ENCODE measurements around the gene STK38L.

The STK38L gene

GRCh38 chr12:27319848-27320247, 75.8 kb downstream of the STK38L start:
- no peak for DNase-seq (ENCODE audit: low spot score)

- DNase-seq (ENCODE audit: low spot score) = no peak
These were observed 80.4 kb downstream of the STK38L start for GRCh38 chr12:27324530-27324929.

- DNase-seq (ENCODE audit: low spot score) = no peak
These were observed 86.8 kb downstream of the STK38L start for GRCh38 chr12:27330846-27331245.

GRCh38 chr12:27331291-27331926, 87.3 kb downstream of the STK38L start:
- DNase-seq (ENCODE audit: low spot score) = peak; percentile 32

GRCh38 chr12:27331927-27332324, 87.8 kb downstream of the STK38L start:
- DNase-seq (ENCODE audit: low spot score) = no peak

GRCh38 chr12:27332407-27332713, 88.3 kb downstream of the STK38L start:
- no peak for DNase-seq (ENCODE audit: low spot score)

GRCh38 chr12:27332714-27333402, 88.8 kb downstream of the STK38L start, which contains the start of gene BMAL2:
BMAL2 (plus strand) TSS chr12:27332836; CDS start chr12:27333073, 237 bp downstream.
- peak; percentile 9 for DNase-seq (ENCODE audit: low spot score)

- peak; percentile 6 for DNase-seq (ENCODE audit: low spot score)
These were observed 89.4 kb downstream of the STK38L start for GRCh38 chr12:27333403-27334009.

- DNase-seq (ENCODE audit: low spot score) = no peak
These were observed 90.1 kb downstream of the STK38L start for GRCh38 chr12:27334042-27334720.

- no peak for DNase-seq (ENCODE audit: low spot score)
These were observed 90.6 kb downstream of the STK38L start for GRCh38 chr12:27334721-27335082.

- DNase-seq (ENCODE audit: low spot score) = no peak
These were observed 91.5 kb downstream of the STK38L start for GRCh38 chr12:27335364-27336281.

GRCh38 chr12:27336282-27336653, 92.2 kb downstream of the STK38L start:
- no peak for DNase-seq (ENCODE audit: low spot score)

GRCh38 chr12:27337376-27337775, 93.3 kb downstream of the STK38L start:
- no peak for DNase-seq (ENCODE audit: low spot score)

GRCh38 chr12:27338473-27338872, 94.4 kb downstream of the STK38L start:
- no peak for DNase-seq (ENCODE audit: low spot score)

GRCh38 chr12:27340971-27341370, 96.9 kb downstream of the STK38L start:
- DNase-seq (ENCODE audit: low spot score) = no peak

- no peak for DNase-seq (ENCODE audit: low spot score)
These were observed 98.5 kb downstream of the STK38L start for GRCh38 chr12:27342536-27342935.

- no peak for DNase-seq (ENCODE audit: low spot score)
These were observed 99.3 kb downstream of the STK38L start for GRCh38 chr12:27343255-27344000.

GRCh38 chr12:27344246-27344645, 100.2 kb downstream of the STK38L start:
- no peak for DNase-seq (ENCODE audit: low spot score)

- no peak for DNase-seq (ENCODE audit: low spot score)
These were observed 100.7 kb downstream of the STK38L start for GRCh38 chr12:27344760-27345159.

- DNase-seq (ENCODE audit: low spot score) = no peak
These were observed 101.3 kb downstream of the STK38L start for GRCh38 chr12:27345376-27345775.

- no peak for DNase-seq (ENCODE audit: low spot score)
These were observed 103.7 kb downstream of the STK38L start for GRCh38 chr12:27347779-27348178.
